G401.6 (cell line): ENCODE results near the gene SPEF2.

ENCODE experiments used
- FAIRE-seq: peaks from 2 replicates; lab custom pipeline; 2012; peaks lifted over from hg19 to GRCh38; lab: Jason Lieb, UNC

Gene SPEF2

DNA sequence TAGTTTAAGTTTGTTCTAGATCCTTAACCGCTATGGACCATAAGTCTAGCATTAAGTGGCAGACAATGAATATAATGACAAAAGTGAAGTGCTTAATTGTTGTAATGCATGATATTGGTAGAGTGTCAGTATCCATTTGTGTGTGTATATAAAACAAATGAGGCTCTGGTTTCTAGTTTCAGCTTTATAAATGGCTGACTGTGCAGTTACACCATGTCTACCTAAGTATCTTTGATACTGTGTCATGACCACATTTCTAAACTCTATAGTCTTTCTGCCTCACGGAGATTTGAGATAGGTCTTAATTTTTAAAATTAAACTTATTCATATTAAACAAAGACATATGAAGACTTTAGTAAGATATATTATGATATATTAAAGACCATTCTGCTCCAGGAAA, 92.0 kb downstream of the SPEF2 start:
- no peak for FAIRE-seq

DNA sequence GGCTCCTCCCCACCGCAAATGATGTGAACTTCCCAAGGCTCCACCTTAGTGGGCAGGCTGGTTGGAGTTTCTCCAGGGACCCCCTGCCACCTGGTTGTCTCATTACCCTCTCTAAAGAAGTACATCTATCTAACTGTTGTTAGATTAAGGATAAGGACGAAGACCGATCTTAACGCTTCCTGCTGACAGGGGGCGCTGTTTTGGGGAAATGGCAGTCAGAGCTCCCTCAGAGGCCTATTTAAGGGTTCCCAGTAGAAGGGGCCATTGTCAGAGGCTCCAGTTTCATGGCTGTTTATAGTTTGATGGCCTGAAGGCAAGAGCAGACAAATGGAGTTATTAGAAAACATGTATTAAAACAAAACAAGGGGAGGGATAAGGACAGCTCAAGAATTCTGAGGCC, 100.1 kb downstream of the SPEF2 start:
- FAIRE-seq: no peak

- no peak for FAIRE-seq
Observed at GRCh38 chr5:35735718-35736117, 118.1 kb downstream of the SPEF2 start.

- FAIRE-seq: no peak
Observed at GRCh38 chr5:35736280-35736679, 118.6 kb downstream of the SPEF2 start.

- FAIRE-seq: no peak
Observed at GRCh38 chr5:35741126-35741716, 123.6 kb downstream of the SPEF2 start.

DNA sequence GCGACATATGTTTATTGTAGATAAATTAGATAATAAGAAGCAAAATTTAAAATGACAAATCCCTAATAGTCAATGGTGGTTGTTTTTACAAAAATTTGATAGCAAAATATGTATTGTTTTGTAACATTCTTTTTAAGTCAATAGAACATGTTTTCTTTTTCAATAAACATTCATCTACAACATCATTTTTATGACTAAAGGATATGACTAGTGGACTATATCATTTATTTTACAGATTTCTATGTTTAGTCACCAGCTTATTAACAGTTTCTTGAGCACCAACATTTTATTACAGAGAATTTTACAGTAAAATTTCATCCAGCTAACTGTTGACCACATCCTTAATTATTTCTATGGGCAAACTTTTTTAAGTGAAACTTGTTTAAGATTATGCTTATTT, 124.3 kb downstream of the SPEF2 start:
- FAIRE-seq: no peak

- no peak for FAIRE-seq
Observed at GRCh38 chr5:35743644-35744043, 126.0 kb downstream of the SPEF2 start.

GRCh38 chr5:35745193-35745592, 127.5 kb downstream of the SPEF2 start:
- no peak for FAIRE-seq

DNA sequence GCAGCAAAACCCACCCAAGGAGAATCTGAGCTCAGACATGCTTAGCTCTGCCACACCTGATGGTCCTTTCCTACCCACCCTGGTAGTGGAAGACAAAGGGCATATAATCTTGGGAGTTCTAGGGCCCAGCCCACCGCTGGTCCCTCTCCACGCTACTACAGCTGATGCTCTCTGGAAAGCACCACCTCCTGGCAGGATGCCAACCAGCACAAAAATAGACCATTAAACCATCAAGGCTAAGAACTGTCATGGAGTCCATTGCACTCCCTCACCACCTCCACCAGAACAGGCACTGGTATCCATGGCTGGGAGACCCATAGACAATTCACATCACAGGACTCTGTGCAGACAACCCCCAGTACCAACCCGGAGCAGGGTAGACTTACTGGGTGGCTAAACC, 128.0 kb downstream of the SPEF2 start:
- FAIRE-seq: no peak

- no peak for FAIRE-seq
Observed at GRCh38 chr5:35752012-35752411, 134.3 kb downstream of the SPEF2 start.

DNA sequence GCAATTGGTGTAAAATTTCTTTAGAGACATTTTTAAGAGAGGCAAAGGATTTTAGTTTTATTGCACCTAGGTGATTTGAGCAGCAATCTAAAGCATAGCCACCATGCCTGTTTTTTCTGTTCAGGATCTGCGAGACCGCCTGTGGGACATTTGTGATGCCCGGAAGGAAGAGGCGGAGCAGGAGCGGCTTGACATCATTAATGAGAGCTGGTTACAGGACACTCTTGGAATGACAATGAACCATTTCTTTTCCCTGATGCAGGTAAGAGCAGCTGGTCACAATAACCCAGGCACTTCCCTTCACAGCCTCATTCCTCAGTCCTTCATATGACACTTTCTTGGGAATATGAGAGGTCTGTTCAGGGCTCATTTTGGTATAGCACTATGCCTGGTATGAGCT, 135.8 kb downstream of the SPEF2 start:
- FAIRE-seq: no peak

- no peak for FAIRE-seq
Observed at GRCh38 chr5:35754481-35754880, 136.8 kb downstream of the SPEF2 start.

DNA sequence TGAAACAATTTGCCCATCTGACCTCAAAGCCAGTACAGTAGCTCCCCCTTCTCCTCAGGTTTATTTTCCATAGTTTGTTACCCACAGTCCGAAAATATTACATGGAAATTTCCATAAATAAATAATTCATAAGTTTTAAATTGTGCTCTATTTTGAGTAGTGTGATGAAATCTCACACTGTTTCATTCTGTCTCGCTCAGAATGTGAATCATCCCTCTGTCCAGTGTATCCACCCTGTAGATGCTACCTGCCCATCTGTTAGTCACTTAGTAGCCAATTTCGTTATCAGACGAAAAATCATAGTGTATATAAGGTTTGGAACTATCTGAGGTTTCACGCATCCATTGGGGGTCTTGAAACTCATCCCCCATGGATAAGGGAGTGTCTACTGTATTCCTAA, 138.3 kb downstream of the SPEF2 start:
- no peak for FAIRE-seq

DNA sequence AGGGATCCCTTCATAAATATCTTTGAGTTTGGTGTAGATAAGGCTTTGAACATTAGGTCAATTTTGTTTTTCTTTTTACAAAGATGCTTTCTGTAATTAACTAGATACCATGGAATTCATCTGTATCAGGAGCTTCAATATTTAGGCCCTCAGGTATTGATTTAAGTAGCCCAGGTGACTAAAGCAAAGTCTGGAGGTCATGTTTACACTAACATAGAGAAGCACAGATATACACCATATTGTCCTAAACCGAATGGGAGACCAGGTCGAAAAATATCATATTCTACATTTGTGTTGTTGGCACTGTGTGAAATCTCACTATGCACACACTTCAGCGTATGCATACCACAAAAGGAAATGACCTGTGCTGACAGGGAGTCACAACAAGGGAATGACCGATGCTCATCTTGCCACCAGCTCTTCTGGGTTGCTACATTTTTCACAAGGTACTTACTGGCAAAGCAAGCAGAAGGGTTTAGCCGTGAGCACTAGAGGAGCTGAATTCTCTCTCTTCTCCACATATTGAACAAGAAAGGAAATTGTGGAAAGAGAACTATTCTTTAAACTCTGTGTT, 140.6 kb downstream of the SPEF2 start:
- FAIRE-seq: no peak

GRCh38 chr5:35761541-35761940, 143.9 kb downstream of the SPEF2 start:
- no peak for FAIRE-seq

DNA sequence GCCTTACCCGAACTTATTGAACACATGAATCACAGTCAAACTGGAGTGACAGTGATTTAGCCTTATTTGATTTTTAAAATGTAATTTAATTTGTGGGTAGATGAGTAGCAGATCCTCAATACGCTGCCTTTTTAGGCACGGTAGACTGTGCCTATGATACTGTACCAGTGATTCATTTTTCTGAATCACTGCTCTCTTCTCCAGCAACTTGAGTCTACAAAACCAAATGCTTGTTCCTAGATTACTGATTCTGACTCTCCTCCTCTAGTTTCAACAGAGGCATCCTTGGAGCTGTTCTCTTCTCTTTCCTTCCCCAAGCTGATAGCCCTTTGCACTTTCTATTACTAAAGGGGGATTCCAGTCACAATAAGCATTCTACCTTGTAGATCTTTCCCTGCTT, 144.7 kb downstream of the SPEF2 start:
- no peak for FAIRE-seq

DNA sequence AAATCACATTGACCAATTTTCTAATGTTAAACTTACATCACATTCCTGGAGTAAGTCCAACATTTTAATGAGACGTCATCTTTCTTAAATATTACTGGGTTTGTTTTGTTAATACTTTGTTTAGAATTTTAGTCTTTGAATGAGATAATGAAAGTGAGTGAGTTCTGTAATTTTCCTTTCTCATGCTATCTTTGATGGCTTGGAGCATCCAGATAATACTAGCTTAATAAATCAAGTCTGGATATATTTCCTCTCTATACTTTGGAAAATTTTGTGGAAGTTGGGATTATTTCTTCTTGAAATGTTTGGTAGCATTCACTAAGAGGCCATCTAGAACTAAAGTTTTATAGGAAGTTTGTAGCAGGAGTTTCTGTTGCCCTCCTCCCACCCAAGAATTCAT, 148.3 kb downstream of the SPEF2 start:
- no peak for FAIRE-seq

- FAIRE-seq: no peak
Observed at GRCh38 chr5:35771300-35771699, 153.6 kb downstream of the SPEF2 start.

GRCh38 chr5:35771839-35772238, 154.2 kb downstream of the SPEF2 start:
- FAIRE-seq: no peak

- no peak for FAIRE-seq
Observed at GRCh38 chr5:35773967-35774366, 156.3 kb downstream of the SPEF2 start.

GRCh38 chr5:35776757-35777156, 159.1 kb downstream of the SPEF2 start:
- FAIRE-seq: no peak

GRCh38 chr5:35777358-35778087, 159.9 kb downstream of the SPEF2 start:
- peak; percentile 80 for FAIRE-seq

DNA sequence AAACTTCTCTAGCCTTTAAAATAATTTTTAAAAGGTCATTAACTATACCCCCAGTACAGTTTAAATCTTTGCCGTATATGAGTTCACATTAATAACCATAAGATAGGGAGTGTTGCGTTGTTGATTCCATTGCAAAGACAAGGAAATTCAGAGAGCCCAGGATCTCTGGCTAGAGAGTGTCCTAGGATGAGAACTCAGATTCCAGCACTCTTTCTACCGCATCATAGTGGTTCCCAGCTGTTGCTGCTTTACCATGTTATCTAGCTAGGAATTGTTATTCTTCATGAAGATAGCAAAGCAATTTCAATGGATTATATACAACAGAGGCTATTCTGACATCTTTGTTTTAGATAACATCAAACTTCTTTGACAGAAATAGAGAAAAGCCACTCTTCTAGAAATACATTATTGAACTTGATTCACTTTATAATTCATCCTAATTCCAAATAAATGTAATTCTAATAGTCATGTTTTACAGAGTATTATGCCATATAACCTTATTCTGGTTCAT, 160.7 kb downstream of the SPEF2 start:
- no peak for FAIRE-seq

GRCh38 chr5:35780236-35780635, 162.6 kb downstream of the SPEF2 start:
- no peak for FAIRE-seq
